WTC11 (cell line): ENCODE results near the gene ATG101. TPM values are rescaled to one million over a fixed set of nuclear protein-coding genes. Genes with fewer than 3 reads are reported as not detected.

Experiments
- ATAC-seq: fragments of 200-7000 bp; cut with Tn5 transposase; 2 replicates; pipeline ENCODE4 v1.10.0; 2021; ENCODE audit warnings: mild to moderate bottlenecking, moderate library complexity
- CTCF ChIA-PET: fragments of 300-600 bp; sonication (Branson Sonifier 250); formaldehyde crosslinking; loops from one replicate; lab custom pipeline; 2021; ENCODE audit warnings: antibody characterized with exemption; lab: Charles Lee
- POLR2A ChIA-PET: fragments of 350-600 bp; sonication (Branson Sonifier 250); formaldehyde crosslinking; loops from one replicate; lab custom pipeline; 2021; ENCODE audit warnings: antibody characterized with exemption; lab: Charles Lee
- DNase-seq: peaks from one replicate; pipeline ENCODE4 v3.0.0; 2021; ENCODE audit warnings: low spot score
- H3K27ac Mint-ChIP-seq: 2 replicates; pipeline ENCODE4 v1.8.0; 2021; ENCODE audit warnings: mixed read lengths
- H3K27me3 Mint-ChIP-seq: 2 replicates; pipeline ENCODE4 v1.8.0; 2021; ENCODE audit warnings: low read depth, mild to moderate bottlenecking, moderate library complexity, mixed read lengths
- H3K36me3 Mint-ChIP-seq: 2 replicates; pipeline ENCODE4 v1.8.0; 2021; ENCODE audit warnings: mixed read lengths
- H3K4me1 Mint-ChIP-seq: 2 replicates; pipeline ENCODE4 v1.8.0; 2022; ENCODE audit warnings: mixed read lengths
- H3K4me3 Mint-ChIP-seq: 2 replicates; pipeline ENCODE4 v1.8.0; 2021; ENCODE audit warnings: mild to moderate bottlenecking, moderate library complexity, mixed read lengths
- H3K9me3 Mint-ChIP-seq: 2 replicates; pipeline ENCODE4 v1.8.0; 2021; ENCODE audit warnings: mixed read lengths
- ATF3 ChIP-seq: sonication (generic); formaldehyde crosslinking; conservative IDR thresholded peaks from 2 replicates; pipeline ENCODE4 v1.8.1; 2022; ENCODE audit warnings: mild to moderate bottlenecking, missing genetic modification reagents
- E2F1 ChIP-seq: sonication (generic); formaldehyde crosslinking; IDR thresholded peaks from 2 replicates; pipeline ENCODE4 v1.8.0; 2022; ENCODE audit warnings: mild to moderate bottlenecking, missing genetic modification reagents
- EMX1 ChIP-seq: fragments of 250-450 bp; sonication (Bioruptor Pico); IDR thresholded peaks from 2 replicates; pipeline ENCODE4 v1.8.0; 2021; ENCODE audit warnings: mild to moderate bottlenecking
- HMGXB4 ChIP-seq: sonication (generic); formaldehyde crosslinking; IDR thresholded peaks from 2 replicates; pipeline ENCODE4 v1.8.1; 2023; ENCODE audit warnings: mild to moderate bottlenecking, moderate library complexity, missing genetic modification reagents
- MLX ChIP-seq: sonication (generic); formaldehyde crosslinking; IDR thresholded peaks from 2 replicates; pipeline ENCODE4 v1.8.1; 2023; ENCODE audit warnings: mild to moderate bottlenecking, missing genetic modification reagents, moderate library complexity
- OVOL2 ChIP-seq: fragments of 250-450 bp; sonication (Bioruptor Pico); IDR thresholded peaks from 2 replicates; pipeline ENCODE4 v1.9.0; 2021; ENCODE audit warnings: mild to moderate bottlenecking, borderline replicate concordance
- TCF7 ChIP-seq: sonication (generic); formaldehyde crosslinking; IDR thresholded peaks from 2 replicates; pipeline ENCODE4 v1.8.0; 2022; ENCODE audit warnings: mild to moderate bottlenecking, low read depth, missing genetic modification reagents, moderate library complexity
- USF2 ChIP-seq: sonication (generic); formaldehyde crosslinking; IDR thresholded peaks from 2 replicates; pipeline ENCODE4 v1.8.1; 2023; ENCODE audit warnings: mild to moderate bottlenecking, missing genetic modification reagents, moderate library complexity
- ZBTB43 ChIP-seq: sonication (generic); formaldehyde crosslinking; IDR thresholded peaks from 2 replicates; pipeline ENCODE4 v1.8.1; 2023; ENCODE audit warnings: mild to moderate bottlenecking, missing genetic modification reagents
- ZNF232 ChIP-seq: sonication (generic); formaldehyde crosslinking; IDR thresholded peaks from 2 replicates; pipeline ENCODE4 v1.8.0; 2022; ENCODE audit warnings: mild to moderate bottlenecking, missing genetic modification reagents
- ZNF281 ChIP-seq: sonication (generic); formaldehyde crosslinking; IDR thresholded peaks from 2 replicates; pipeline ENCODE4 v1.8.0; 2023; ENCODE audit warnings: mild to moderate bottlenecking, missing genetic modification reagents
- ZNF532 ChIP-seq: fragments of 250-450 bp; sonication (Bioruptor Pico); IDR thresholded peaks from 2 replicates; pipeline ENCODE4 v1.9.0; 2021; ENCODE audit warnings: mild to moderate bottlenecking, borderline replicate concordance
- ZSCAN18 ChIP-seq: fragments of 250-450 bp; sonication (Bioruptor Pico); IDR thresholded peaks from 2 replicates; pipeline ENCODE4 v2.1.2; 2022; ENCODE audit warnings: mild to moderate bottlenecking, moderate library complexity
- total RNA-seq: library from RNA; stranded (reverse); gene quantifications from 3 replicates; pipeline ENCODE4 v1.2.3, GENCODE V29; 2021

ATG101 gene
- total RNA-seq, 1 experiment from 2014 or later: 52.1 TPM

GRCh38 chr12:52069327-52070184, at the start of gene ATG101 (continued):
- TF ChIP-seq USF2 (CRISPR knock-in tag) (no peak), EMX1 (no peak), ZNF232 (CRISPR knock-in tag) (no peak; the same call in 1 of the 2 replicates), MLX (CRISPR knock-in tag) (no peak), ZBTB43 (0 out of 2 replicates have a peak, but pooled peaks have one; percentile 20), TCF7 (CRISPR knock-in tag) (no peak), OVOL2 (CRISPR knock-in tag) (no peak), ZNF532 (CRISPR knock-in tag) (no peak), HMGXB4 (CRISPR knock-in tag) (peak; percentile 73), E2F1 (CRISPR knock-in tag) (no peak)

- Mint-ChIP-seq H3K9me3 (no peaks in the 10 kb centered on the region), H3K27ac (no peak overlapping the region), H3K36me3 (no peaks in the 10 kb centered on the region), H3K4me3 (peak overlapping the region; percentile 58), H3K27me3 (peaks cover 65% of the 10 kb centered on the region), H3K4me1 (peaks cover 34% of the 10 kb centered on the region)
- ChIA-PET CTCF (interaction anchor here (0.6 to 21.1 kb wide), 31 partner anchors 9 to 200 kb away, joined by 3 to 1431 read pairs (median 4); partner anchors contain the start of genes ACVRL1, ANKRD33, FIGNL2 and NR4A1), POLR2A (interaction anchor here (0.7 to 1.1 kb wide), 4 partner anchors 9 to 16 kb away, joined by 3 read pairs; no protein-coding TSS in a partner anchor)
- ATAC-seq: peak; percentile 71
- peak; percentile 87 for DNase-seq
- TF ChIP-seq ZSCAN18 (CRISPR knock-in tag) (no peak), ATF3 (CRISPR knock-in tag) (no peak), ZNF281 (no peak), ZNF232 (CRISPR knock-in tag) (no peak)
Observed at GRCh38 chr12:52020539-52021336, 49.0 kb upstream of the ATG101 start.
